ENCODE data around the gene CLMN.
A peak's percentile ranks its signal among the peaks of the same experiment; 100 is the strongest.

Gene CLMN

DNA sequence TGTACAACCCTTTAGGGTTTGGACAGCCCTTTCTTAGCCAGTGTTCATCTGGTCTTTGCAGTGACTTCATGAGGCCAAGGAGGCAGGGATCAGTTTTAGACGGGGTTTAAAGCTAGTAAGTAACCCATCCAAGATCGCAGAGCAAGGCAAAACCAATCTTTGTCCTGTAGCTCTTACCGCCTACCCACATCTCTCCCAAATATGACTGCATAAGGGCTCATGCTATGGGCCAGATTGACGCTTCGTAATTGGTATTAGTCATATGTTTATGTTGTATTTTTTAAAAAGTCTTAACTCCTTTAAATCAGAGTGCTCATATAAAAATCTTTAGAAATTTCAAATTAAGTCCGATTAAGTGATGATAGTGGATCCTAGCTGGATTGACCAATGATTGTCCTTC is 3.7 kb upstream of the CLMN start:
- H3K27ac ChIP-seq: no peak overlapping the region
- no peaks in the 10 kb centered on the region for H3K9me3 ChIP-seq (ENCODE audit: severe bottlenecking)
- H3K36me3 ChIP-seq: no peaks in the 10 kb centered on the region
- no peak for TF ChIP-seq CTCF (IDR thresholded peaks at IDR 0.05; ENCODE audit: low read depth, low read length)
- no peak overlapping the region for H3K4me3 ChIP-seq (ENCODE audit: low read depth, low read length)
- DNase-seq: no peak
- H3K27me3 ChIP-seq (ENCODE audit: insufficient read depth, low read depth, severe bottlenecking): no peaks in the 10 kb centered on the region

DNA sequence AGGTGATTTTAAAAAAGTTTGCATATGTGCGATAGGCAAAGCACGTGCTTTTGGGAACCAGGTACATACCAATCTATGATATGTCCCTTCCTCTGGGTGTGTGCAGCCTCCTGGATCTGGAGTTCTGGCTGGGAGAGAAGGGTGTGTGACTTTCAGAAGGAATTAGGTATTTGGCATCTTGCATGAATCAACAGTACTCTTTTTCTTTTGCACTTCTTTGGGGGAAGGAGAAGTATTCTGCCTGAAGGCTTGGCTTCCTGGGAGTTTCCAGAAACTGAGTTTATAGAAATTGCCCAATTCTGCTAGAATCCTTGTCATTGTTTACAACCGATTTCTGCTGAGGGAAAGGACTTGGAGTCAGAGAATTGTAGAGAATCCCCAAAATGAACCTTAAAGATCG is 2.9 kb upstream of the CLMN start:
- Histone ChIP-seq H3K27ac (no peak overlapping the region), H3K9me3 (ENCODE audit: severe bottlenecking) (no peaks in the 10 kb centered on the region), H3K27me3 (ENCODE audit: insufficient read depth, low read depth, severe bottlenecking) (no peaks in the 10 kb centered on the region), H3K36me3 (no peaks in the 10 kb centered on the region; the same call in 1 of the 2 replicates), H3K4me3 (ENCODE audit: low read depth, low read length) (no peak overlapping the region)
- TF ChIP-seq CTCF (IDR thresholded peaks at IDR 0.05; ENCODE audit: low read depth, low read length): no peak
- no peak for DNase-seq

- H3K27me3 ChIP-seq (ENCODE audit: insufficient read depth, low read depth, severe bottlenecking): no peaks in the 10 kb centered on the region
These were observed 2.2 kb upstream of the CLMN start for GRCh38 chr14:95321693-95322455.

DNA sequence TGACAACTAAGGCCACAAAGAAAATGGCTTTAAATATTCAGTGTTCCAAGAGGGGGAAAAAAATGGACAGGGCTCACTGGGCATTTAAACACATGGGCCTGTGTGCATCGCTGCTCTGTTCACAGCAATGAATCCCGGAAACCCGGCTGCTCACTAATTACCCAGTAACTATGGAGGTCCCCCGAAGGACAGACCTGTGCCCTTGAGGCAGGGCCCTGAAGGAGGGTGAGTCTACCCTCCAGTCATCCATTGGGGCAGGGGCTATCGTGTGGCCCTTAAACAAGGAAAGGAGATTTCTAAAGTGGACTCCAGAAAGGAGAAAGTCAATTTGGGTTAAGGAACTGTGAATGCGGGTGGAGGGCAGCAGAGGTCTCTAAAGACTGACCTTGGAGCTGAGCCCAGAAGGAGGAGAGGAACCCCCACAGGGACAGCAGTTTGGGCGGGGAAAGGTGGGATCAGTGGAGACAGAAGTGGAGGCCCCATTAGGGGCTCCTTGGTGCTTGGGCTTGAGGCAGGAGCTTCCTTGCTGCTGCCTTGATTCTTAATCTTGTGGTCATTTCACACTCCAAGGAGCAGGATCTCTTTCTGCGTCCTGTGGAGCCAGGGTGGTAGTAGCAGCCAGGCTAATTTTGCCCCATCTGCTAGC is 1.4 kb upstream of the CLMN start:
- TF ChIP-seq CTCF (IDR thresholded peaks at IDR 0.05; ENCODE audit: low read depth, low read length): no peak
- peak overlapping the region; percentile 25; the same call in 1 of the 2 replicates for H3K27ac ChIP-seq
- H3K27me3 ChIP-seq (ENCODE audit: insufficient read depth, low read depth, severe bottlenecking): no peaks in the 10 kb centered on the region

More at GRCh38 chr14:95321693-95322455, 2.2 kb upstream of the CLMN start:
- no peak overlapping the region for H3K4me3 ChIP-seq (ENCODE audit: low read depth, low read length)
- no peak for DNase-seq
- H3K36me3 ChIP-seq: no peaks in the 10 kb centered on the region; the same call in 1 of the 2 replicates
- H3K27ac ChIP-seq: no peak overlapping the region
- no peaks in the 10 kb centered on the region for H3K9me3 ChIP-seq (ENCODE audit: severe bottlenecking)
- TF ChIP-seq CTCF (IDR thresholded peaks at IDR 0.05; ENCODE audit: low read depth, low read length): no peak

DNA sequence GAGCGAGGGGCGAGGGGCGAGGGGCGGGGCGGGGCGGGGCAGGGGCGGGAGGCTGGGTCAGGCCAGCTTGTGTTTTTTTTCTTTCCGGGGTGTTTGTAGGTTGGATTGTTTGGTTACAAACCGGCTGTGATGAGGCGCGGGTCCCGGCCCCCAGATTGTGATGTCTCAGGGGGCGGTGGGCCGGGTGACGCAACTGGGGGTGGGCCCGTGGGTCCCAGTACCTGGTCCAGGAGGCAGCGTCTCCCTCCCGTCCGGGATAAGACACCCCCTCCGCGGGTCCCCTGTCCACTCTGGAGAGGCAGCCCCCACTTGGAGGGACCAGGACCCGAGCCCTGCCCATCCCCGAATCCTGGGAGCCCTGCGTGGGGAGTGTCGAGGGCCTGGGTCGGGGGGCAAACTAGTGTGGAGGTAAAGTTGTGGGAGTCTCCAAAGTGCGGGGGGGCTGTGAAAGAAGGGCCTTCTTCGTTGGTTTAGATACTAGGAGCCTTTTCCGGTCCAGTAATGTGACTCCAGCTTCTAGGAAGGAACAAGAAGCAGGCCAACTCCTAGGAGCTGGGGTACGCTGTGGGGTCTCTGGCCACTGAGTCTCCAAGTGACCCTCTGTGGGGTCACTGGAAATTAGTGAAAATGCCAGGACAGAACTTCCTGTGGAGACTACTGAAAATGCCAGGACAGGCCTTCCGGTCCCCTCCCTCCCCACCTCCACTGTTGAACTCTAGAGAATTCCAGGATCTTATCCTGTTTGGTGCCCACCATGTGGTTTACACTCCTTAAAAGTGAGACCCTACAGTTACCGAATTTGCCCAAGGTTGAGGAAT is 579 bp upstream of the CLMN start:
- peak overlapping the region; percentile 48 for H3K4me3 ChIP-seq (ENCODE audit: low read depth, low read length)
- DNase-seq: peak; percentile 21
- no peaks in the 10 kb centered on the region for H3K27me3 ChIP-seq (ENCODE audit: insufficient read depth, low read depth, severe bottlenecking)
- TF ChIP-seq CTCF (IDR thresholded peaks at IDR 0.05; ENCODE audit: low read depth, low read length): no peak
- H3K36me3 ChIP-seq: peaks cover 3% of the 10 kb centered on the region; the same call in 1 of the 2 replicates
- H3K9me3 ChIP-seq (ENCODE audit: severe bottlenecking): no peaks in the 10 kb centered on the region
- peak overlapping the region; percentile 39; the same call in 1 of the 2 replicates for H3K27ac ChIP-seq

More for the DNA sequence above, 1.4 kb upstream of the CLMN start:
- H3K36me3 ChIP-seq: peaks cover 3% of the 10 kb centered on the region; the same call in 1 of the 2 replicates
- DNase-seq: peak; percentile 43
- H3K9me3 ChIP-seq (ENCODE audit: severe bottlenecking): no peaks in the 10 kb centered on the region
- no peak overlapping the region for H3K4me3 ChIP-seq (ENCODE audit: low read depth, low read length)

Data from WERI-Rb-1 (cell line).